HepG2 (cell line): ENCODE results near the gene PFKP.

Experiments
- CREB1 ChIP-seq, 2 experiments: fragments of 450-650 bp in 1 of 2; IDR thresholded peaks; 2 replicates each; pipeline ENCODE4 v1.6.1; 2016 to 2017; ENCODE audit warnings: control low read depth in 1 of 2, mild to moderate bottlenecking in 1 of 2, missing compliant biosample characterization in 1 of 2, missing genetic modification characterization in 1 of 2
- ETV6 ChIP-seq: sonication (generic); formaldehyde crosslinking; conservative IDR thresholded peaks from 2 replicates; pipeline ENCODE4 v1.4.0; 2020; ENCODE audit warnings: missing genetic modification reagents
- FOXK2 ChIP-seq: fragments of 450-650 bp; IDR thresholded peaks from 2 replicates; pipeline ENCODE4 v1.6.1; 2016
- PHF8 ChIP-seq: sonication (generic); formaldehyde crosslinking; IDR thresholded peaks from 2 replicates; pipeline ENCODE4 v1.5.0; 2020; ENCODE audit warnings: missing genetic modification reagents
- REST ChIP-seq, 2 experiments: IDR thresholded peaks; 2 replicates each; pipeline ENCODE4 v1.6.1; 2011 to 2012; ENCODE audit warnings: low read length in 2 of 2, borderline replicate concordance in 1 of 2, low read depth in 1 of 2, mild to moderate bottlenecking in 1 of 2, moderate library complexity in 1 of 2
- SRSF4 ChIP-seq: fragments of 200-400 bp; formaldehyde crosslinking; IDR thresholded peaks from one replicate; pipeline ENCODE4 v1.6.1; 2018; ENCODE audit warnings: mild to moderate bottlenecking, low read depth, low read length, moderate library complexity; ENCODE audit not compliant: poor library complexity, severe bottlenecking

GRCh38 chr10:3076138-3076537 lies 8.8 kb downstream of the PFKP start:
- TF ChIP-seq REST (IDR thresholded peaks at IDR 0.05; ENCODE audit: borderline replicate concordance in 1 of 2, low read depth in 1 of 2, low read length in 2 of 2) (no peak), CREB1 (IDR thresholded peaks at IDR 0.05) (no peak), CREB1 (CRISPR knock-in tag; IDR thresholded peaks at IDR 0.05) (no peak), FOXK2 (no peak), PHF8 (CRISPR knock-in tag) (no peak), SRSF4 (no peak), ETV6 (CRISPR knock-in tag) (no peak)
